ENCODE measurements around the gene CPZ.
"Not testable (repeated sequence)": the region's sequence is repeated elsewhere in the genome, so short reads cannot be mapped to it uniquely, and the experiment has no call there.

GRCh38 chr4:8624601-8625272 is 32.2 kb downstream of the CPZ start:
- TF ChIP-seq SPI1 (IDR thresholded peaks at IDR 0.05; ENCODE audit: borderline replicate concordance, insufficient read depth, low read depth, low read length); SIN3A (IDR thresholded peaks at IDR 0.05; ENCODE audit: low read depth, low read length); POLR2AphosphoS5 (IDR thresholded peaks at IDR 0.05; ENCODE audit: low read length); ZSCAN29 (IDR thresholded peaks at IDR 0.05); POLR2A (IDR thresholded peaks at IDR 0.05; ENCODE audit: low read depth, low read length); SREBF1 (IDR thresholded peaks at IDR 0.05; ENCODE audit: low read length); CTCF (IDR thresholded peaks at IDR 0.05 in 2 of 3, conservative IDR thresholded peaks at IDR 0.05 in 1 of 3; ENCODE audit: control insufficient read depth in 2 of 3, extremely low read depth in 1 of 3, insufficient read depth in 1 of 3, low read depth in 3 of 3, low read length in 3 of 3); ETV6 (conservative IDR thresholded peaks at IDR 0.05 in 1 of 2, IDR thresholded peaks at IDR 0.05 in 1 of 2; ENCODE audit: borderline replicate concordance in 1 of 2, low read depth in 1 of 2); HCFC1 (IDR thresholded peaks at IDR 0.05; ENCODE audit: low read length); FOS (IDR thresholded peaks at IDR 0.05; ENCODE audit: borderline replicate concordance, extremely low read depth, insufficient read length); NR2C2 (IDR thresholded peaks at IDR 0.05; ENCODE audit: borderline replicate concordance, control insufficient read depth, insufficient read length, low read depth); TAF1 (IDR thresholded peaks at IDR 0.05; ENCODE audit: borderline replicate concordance, low read depth, low read length): not testable (repeated sequence)
- TF ChIP-seq, protein P1, sequence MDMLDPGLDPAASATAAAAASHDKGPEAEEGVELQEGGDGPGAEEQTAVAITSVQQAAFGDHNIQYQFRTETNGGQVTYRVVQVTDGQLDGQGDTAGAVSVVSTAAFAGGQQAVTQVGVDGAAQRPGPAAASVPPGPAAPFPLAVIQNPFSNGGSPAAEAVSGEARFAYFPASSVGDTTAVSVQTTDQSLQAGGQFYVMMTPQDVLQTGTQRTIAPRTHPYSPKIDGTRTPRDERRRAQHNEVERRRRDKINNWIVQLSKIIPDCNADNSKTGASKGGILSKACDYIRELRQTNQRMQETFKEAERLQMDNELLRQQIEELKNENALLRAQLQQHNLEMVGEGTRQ (IDR thresholded peaks at IDR 0.05; ENCODE audit: borderline replicate concordance, low read depth, low read length), result not testable (repeated sequence)

All from GM12878 (cell line).